ENCODE measurements around the gene MUC5B.

The MUC5B gene

DNA sequence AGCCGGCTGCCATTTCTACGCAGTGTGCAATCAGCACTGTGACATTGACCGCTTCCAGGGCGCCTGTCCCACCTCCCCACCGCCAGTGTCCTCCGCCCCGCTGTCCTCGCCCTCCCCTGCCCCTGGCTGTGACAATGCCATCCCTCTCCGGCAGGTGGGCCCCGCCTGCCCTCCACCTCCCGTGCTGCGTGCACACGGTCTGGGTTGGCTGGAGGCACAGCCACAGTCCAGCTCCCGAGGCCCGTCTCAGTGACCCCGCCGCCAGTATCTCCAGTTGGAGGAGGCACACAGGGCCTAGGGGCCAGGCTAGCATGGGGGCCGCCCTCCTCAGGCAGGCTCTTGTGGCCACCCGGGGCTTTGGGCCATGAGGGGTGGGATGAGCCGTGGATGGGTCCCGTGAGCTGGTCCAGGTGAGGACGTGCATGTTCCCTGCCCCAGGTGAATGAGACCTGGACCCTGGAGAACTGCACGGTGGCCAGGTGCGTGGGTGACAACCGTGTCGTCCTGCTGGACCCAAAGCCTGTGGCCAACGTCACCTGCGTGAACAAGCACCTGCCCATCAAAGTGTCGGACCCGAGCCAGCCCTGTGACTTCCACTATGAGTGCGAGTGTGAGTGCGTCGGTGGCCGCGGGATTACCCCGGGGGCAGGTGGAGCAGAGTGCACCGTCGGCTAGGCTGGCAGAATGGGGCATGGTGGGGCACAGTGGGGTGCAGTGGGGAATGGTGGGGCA, 29.7 kb downstream of the MUC5B start:
- Histone ChIP-seq H3K4me3 (ENCODE audit: low read length) (no peak overlapping the region), H3K27me3 (ENCODE audit: insufficient read depth, low read length) (no peaks in the 10 kb centered on the region), H3K36me3 (ENCODE audit: insufficient read depth, low read length) (no peaks in the 10 kb centered on the region), H3K9me3 (ENCODE audit: low read length) (peaks cover 9% of the 10 kb centered on the region), H3K4me1 (ENCODE audit: insufficient read depth, low read length) (no peaks in the 10 kb centered on the region), H2AFZ (ENCODE audit: low read depth, low read length) (no peak overlapping the region)

DNA sequence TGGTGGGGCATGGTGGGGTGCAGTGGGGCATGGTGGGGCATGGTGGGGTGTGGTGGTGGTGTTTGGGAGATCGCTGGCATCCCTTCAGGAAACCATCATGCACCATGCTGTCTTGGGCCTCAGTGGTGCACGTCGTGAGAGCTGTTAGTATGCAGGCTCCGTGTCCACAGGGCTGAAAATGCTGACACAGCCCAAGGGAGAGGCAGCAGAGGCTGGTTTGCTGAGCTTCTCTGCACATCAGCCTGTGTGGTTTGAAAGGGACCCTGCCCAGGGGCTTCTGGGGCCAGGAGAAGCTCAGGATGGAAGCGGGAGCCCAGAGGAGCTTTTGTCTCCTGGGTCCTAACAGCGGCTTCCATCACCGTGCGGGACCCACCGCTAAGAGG, 30.2 kb downstream of the MUC5B start:
- H2AFZ ChIP-seq (ENCODE audit: low read depth, low read length): no peak overlapping the region
- no peaks in the 10 kb centered on the region for H3K27me3 ChIP-seq (ENCODE audit: insufficient read depth, low read length)
- H3K4me3 ChIP-seq (ENCODE audit: low read length): no peak overlapping the region

DNA sequence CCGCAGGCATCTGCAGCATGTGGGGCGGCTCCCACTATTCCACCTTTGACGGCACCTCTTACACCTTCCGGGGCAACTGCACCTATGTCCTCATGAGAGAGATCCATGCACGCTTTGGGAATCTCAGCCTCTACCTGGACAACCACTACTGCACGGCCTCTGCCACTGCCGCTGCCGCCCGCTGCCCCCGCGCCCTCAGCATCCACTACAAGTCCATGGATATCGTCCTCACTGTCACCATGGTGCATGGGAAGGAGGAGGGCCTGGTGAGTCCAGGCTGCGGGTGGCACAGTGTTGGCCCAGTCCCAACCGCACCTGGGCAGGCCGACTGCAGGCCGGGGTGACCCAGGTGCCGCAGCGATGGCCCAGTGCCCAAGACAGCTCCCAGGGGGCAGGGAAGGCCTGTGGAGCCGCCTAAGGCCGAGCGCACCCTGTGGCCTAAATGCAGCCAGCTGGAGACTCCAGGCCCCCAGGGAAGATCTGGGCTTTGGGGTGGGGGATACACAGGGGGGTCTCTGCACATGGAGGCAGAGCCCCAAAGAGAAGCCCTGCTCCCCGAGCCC, 31.3 kb downstream of the MUC5B start:
- Histone ChIP-seq H3K9me3 (ENCODE audit: low read length) (peaks cover 9% of the 10 kb centered on the region), H2AFZ (ENCODE audit: low read depth, low read length) (no peak overlapping the region), H3K4me3 (ENCODE audit: low read length) (no peak overlapping the region), H3K36me3 (ENCODE audit: insufficient read depth, low read length) (no peaks in the 10 kb centered on the region), H3K27me3 (ENCODE audit: insufficient read depth, low read length) (no peaks in the 10 kb centered on the region), H3K4me1 (ENCODE audit: insufficient read depth, low read length) (no peaks in the 10 kb centered on the region)

More for the DNA sequence above, 30.2 kb downstream of the MUC5B start:
- no peaks in the 10 kb centered on the region for H3K4me1 ChIP-seq (ENCODE audit: insufficient read depth, low read length)
- H3K9me3 ChIP-seq (ENCODE audit: low read length): peaks cover 9% of the 10 kb centered on the region
- no peaks in the 10 kb centered on the region for H3K36me3 ChIP-seq (ENCODE audit: insufficient read depth, low read length)

DNA sequence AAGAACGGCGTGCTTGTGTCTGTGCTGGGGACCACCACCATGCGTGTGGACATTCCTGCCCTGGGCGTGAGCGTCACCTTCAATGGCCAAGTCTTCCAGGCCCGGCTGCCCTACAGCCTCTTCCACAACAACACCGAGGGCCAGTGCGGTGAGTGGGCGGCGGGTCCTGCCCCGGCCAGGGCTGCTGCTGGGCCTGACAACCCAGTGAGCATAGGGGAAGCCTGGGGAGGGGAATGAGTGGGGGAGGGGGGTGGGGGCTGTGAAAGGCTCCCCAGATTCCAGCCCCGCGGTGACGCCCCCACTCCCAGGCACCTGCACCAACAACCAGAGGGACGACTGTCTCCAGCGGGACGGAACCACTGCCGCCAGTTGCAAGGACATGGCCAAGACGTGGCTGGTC, 31.9 kb downstream of the MUC5B start:
- no peak overlapping the region for H2AFZ ChIP-seq (ENCODE audit: low read depth, low read length)
- no peaks in the 10 kb centered on the region for H3K27me3 ChIP-seq (ENCODE audit: insufficient read depth, low read length)
- H3K4me3 ChIP-seq (ENCODE audit: low read length): no peak overlapping the region
- peaks cover 9% of the 10 kb centered on the region for H3K9me3 ChIP-seq (ENCODE audit: low read length)
- no peaks in the 10 kb centered on the region for H3K36me3 ChIP-seq (ENCODE audit: insufficient read depth, low read length)
- no peaks in the 10 kb centered on the region for H3K4me1 ChIP-seq (ENCODE audit: insufficient read depth, low read length)

GRCh38 chr11:1255151-1255550, 32.3 kb downstream of the MUC5B start:
- Histone ChIP-seq H3K9me3 (ENCODE audit: low read length) (peaks cover 9% of the 10 kb centered on the region), H3K4me1 (ENCODE audit: insufficient read depth, low read length) (no peaks in the 10 kb centered on the region), H3K4me3 (ENCODE audit: low read length) (no peak overlapping the region), H3K27me3 (ENCODE audit: insufficient read depth, low read length) (no peaks in the 10 kb centered on the region), H3K36me3 (ENCODE audit: insufficient read depth, low read length) (no peaks in the 10 kb centered on the region), H2AFZ (ENCODE audit: low read depth, low read length) (no peak overlapping the region)

DNA sequence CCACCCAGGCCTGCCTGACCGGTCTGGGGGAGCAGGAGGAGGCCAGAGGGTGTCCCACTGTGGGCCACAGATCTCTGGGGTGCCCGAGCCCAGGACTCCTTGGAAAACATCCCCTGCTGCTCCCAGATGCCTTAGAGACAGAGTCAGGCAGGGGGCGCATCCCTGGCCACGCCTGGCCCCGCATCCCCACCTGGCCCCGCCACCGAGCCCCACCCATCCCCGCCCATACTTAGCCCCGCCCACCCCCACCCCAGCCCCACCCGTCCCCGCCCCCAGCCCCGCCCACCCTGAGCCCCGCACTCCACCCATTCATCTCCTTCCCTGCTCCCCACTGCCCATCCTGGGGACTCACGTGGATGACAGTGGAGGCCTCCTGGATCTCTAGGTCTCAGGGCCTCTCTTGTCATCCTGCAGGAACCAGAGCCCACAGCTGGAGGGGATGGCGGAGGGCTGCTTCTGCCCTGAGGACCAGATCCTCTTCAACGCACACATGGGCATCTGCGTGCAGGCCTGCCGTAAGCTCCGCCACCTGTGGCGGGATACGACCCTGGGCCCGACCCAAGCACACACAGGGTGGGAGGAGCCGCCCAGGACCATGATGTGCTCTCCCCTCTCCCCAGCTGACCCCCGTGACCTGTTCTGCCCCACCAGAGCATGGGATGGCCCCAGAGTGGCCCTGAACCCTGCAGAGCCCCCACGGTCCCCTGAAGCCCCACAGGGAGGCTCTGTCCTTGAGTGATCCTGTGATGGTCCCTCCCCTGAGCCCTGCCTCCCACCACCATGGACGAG, 33.6 kb downstream of the MUC5B start:
- no peaks in the 10 kb centered on the region for H3K4me1 ChIP-seq (ENCODE audit: insufficient read depth, low read length)
- no peak overlapping the region for H2AFZ ChIP-seq (ENCODE audit: low read depth, low read length)
- no peaks in the 10 kb centered on the region for H3K27me3 ChIP-seq (ENCODE audit: insufficient read depth, low read length)
- no peak overlapping the region for H3K4me3 ChIP-seq (ENCODE audit: low read length)
- H3K9me3 ChIP-seq (ENCODE audit: low read length): peaks cover 2% of the 10 kb centered on the region
- H3K36me3 ChIP-seq (ENCODE audit: insufficient read depth, low read length): no peaks in the 10 kb centered on the region

- H3K27me3 ChIP-seq (ENCODE audit: insufficient read depth, low read length): no peaks in the 10 kb centered on the region
- no peaks in the 10 kb centered on the region for H3K9me3 ChIP-seq (ENCODE audit: low read length)
- no peak overlapping the region for H2AFZ ChIP-seq (ENCODE audit: low read depth, low read length)
- peaks cover 5% of the 10 kb centered on the region for H3K4me1 ChIP-seq (ENCODE audit: insufficient read depth, low read length)
- H3K4me3 ChIP-seq (ENCODE audit: low read length): no peak overlapping the region
- no peaks in the 10 kb centered on the region for H3K36me3 ChIP-seq (ENCODE audit: insufficient read depth, low read length)
Measured at GRCh38 chr11:1257366-1257765, 34.5 kb downstream of the MUC5B start.

GRCh38 chr11:1257916-1258315, 35.0 kb downstream of the MUC5B start:
- peaks cover 7% of the 10 kb centered on the region for H3K4me1 ChIP-seq (ENCODE audit: insufficient read depth, low read length)
- no peak overlapping the region for H2AFZ ChIP-seq (ENCODE audit: low read depth, low read length)
- no peaks in the 10 kb centered on the region for H3K36me3 ChIP-seq (ENCODE audit: insufficient read depth, low read length)
- no peak overlapping the region for H3K4me3 ChIP-seq (ENCODE audit: low read length)
- no peaks in the 10 kb centered on the region for H3K27me3 ChIP-seq (ENCODE audit: insufficient read depth, low read length)
- H3K9me3 ChIP-seq (ENCODE audit: low read length): no peaks in the 10 kb centered on the region

- no peaks in the 10 kb centered on the region for H3K9me3 ChIP-seq (ENCODE audit: low read length)
- no peak overlapping the region for H3K4me3 ChIP-seq (ENCODE audit: low read length)
- H3K27me3 ChIP-seq (ENCODE audit: insufficient read depth, low read length): no peaks in the 10 kb centered on the region
- no peaks in the 10 kb centered on the region for H3K36me3 ChIP-seq (ENCODE audit: insufficient read depth, low read length)
- no peak overlapping the region for H2AFZ ChIP-seq (ENCODE audit: low read depth, low read length)
- peaks cover 11% of the 10 kb centered on the region for H3K4me1 ChIP-seq (ENCODE audit: insufficient read depth, low read length)
Measured at GRCh38 chr11:1258401-1259075, 35.7 kb downstream of the MUC5B start.

GRCh38 chr11:1259076-1259461, 36.2 kb downstream of the MUC5B start:
- no peak overlapping the region for H2AFZ ChIP-seq (ENCODE audit: low read depth, low read length)
- no peaks in the 10 kb centered on the region for H3K9me3 ChIP-seq (ENCODE audit: low read length)
- peaks cover 11% of the 10 kb centered on the region for H3K4me1 ChIP-seq (ENCODE audit: insufficient read depth, low read length)
- H3K27me3 ChIP-seq (ENCODE audit: insufficient read depth, low read length): no peaks in the 10 kb centered on the region
- H3K36me3 ChIP-seq (ENCODE audit: insufficient read depth, low read length): no peaks in the 10 kb centered on the region
- H3K4me3 ChIP-seq (ENCODE audit: low read length): no peak overlapping the region

DNA sequence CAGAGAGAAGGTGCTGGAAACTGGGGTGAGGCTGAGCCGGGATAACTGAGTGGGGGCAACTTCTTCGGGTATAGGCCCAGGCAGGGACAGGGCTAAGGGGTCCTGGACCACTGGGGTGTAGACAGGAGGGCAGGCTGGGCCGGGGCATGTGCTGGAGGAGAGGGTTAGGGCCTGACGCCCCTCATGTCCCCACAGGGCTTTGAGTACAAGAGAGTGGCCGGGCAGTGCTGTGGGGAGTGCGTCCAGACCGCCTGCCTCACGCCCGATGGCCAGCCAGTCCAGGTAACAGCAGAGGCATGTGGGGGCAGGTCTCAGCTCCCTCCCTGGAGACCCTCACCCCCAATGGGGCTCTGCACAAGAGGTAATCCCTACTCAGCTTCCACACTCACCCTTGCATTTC, 36.7 kb downstream of the MUC5B start:
- Histone ChIP-seq H3K9me3 (ENCODE audit: low read length) (no peaks in the 10 kb centered on the region), H2AFZ (ENCODE audit: low read depth, low read length) (no peak overlapping the region), H3K4me3 (ENCODE audit: low read length) (no peak overlapping the region), H3K36me3 (ENCODE audit: insufficient read depth, low read length) (no peaks in the 10 kb centered on the region), H3K4me1 (ENCODE audit: insufficient read depth, low read length) (peaks cover 11% of the 10 kb centered on the region), H3K27me3 (ENCODE audit: insufficient read depth, low read length) (no peaks in the 10 kb centered on the region)

- Histone ChIP-seq H3K4me1 (ENCODE audit: insufficient read depth, low read length) (peaks cover 11% of the 10 kb centered on the region), H3K4me3 (ENCODE audit: low read length) (no peak overlapping the region), H3K27me3 (ENCODE audit: insufficient read depth, low read length) (no peaks in the 10 kb centered on the region), H3K9me3 (ENCODE audit: low read length) (no peaks in the 10 kb centered on the region), H2AFZ (ENCODE audit: low read depth, low read length) (no peak overlapping the region), H3K36me3 (ENCODE audit: insufficient read depth, low read length) (no peaks in the 10 kb centered on the region)
Measured at GRCh38 chr11:1260023-1260501, 37.2 kb downstream of the MUC5B start.

DNA sequence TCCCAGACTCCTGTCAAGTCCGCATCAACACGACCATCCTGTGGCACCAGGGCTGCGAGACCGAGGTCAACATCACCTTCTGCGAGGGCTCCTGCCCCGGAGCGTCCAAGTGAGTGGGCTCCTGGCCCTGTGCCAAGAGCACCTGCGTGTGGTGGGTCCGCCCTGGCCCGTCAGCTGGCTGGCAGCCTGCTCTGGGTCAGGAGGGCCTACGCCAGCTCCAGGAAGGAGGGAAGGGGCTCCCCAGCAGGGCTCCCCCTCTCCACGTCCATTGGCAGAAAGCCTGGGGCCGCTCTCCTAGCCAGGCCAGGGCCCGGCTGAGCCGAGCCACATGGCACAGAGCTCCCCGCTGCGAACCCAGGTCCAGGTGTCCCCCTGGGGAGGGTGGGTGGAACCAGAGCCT, 37.8 kb downstream of the MUC5B start:
- H3K27me3 ChIP-seq (ENCODE audit: insufficient read depth, low read length): no peaks in the 10 kb centered on the region
- no peaks in the 10 kb centered on the region for H3K36me3 ChIP-seq (ENCODE audit: insufficient read depth, low read length)
- H3K4me1 ChIP-seq (ENCODE audit: insufficient read depth, low read length): peaks cover 11% of the 10 kb centered on the region
- no peak overlapping the region for H2AFZ ChIP-seq (ENCODE audit: low read depth, low read length)
- no peaks in the 10 kb centered on the region for H3K9me3 ChIP-seq (ENCODE audit: low read length)
- no peak overlapping the region for H3K4me3 ChIP-seq (ENCODE audit: low read length)

Measured in neuron (in vitro differentiated cells).